AG04450 (cell line): ENCODE measurements around the gene TNIK. TPM values are rescaled to one million over a fixed set of nuclear protein-coding genes. Genes with fewer than 3 reads are reported as not detected.

Experiments used
- CTCF ChIA-PET: fragments of 300-600, 350-600 bp; formaldehyde crosslinking; extraction: SDS; loops from one replicate; lab custom pipeline; 2022; ENCODE audit warnings: antibody characterized with exemption, inconsistent platforms; lab: Charles Lee
- POLR2A ChIA-PET: fragments of 350-600 bp; formaldehyde crosslinking; extraction: SDS; loops from one replicate; lab custom pipeline; 2021; ENCODE audit warnings: antibody characterized with exemption, inconsistent platforms; lab: Yijun Ruan, JAX
- DNase-seq: peaks from one replicate; pipeline ENCODE4 v3.0.0-alpha.2; 2011; ENCODE audit warnings: low read depth, low spot score
- H3K27ac ChIP-seq: one replicate; pipeline ENCODE4 v1.5.1; 2012; ENCODE audit warnings: low read depth, low read length, control low read depth
- H3K27me3 ChIP-seq: one replicate; pipeline ENCODE4 v1.6.0; 2012; ENCODE audit warnings: low read length; ENCODE audit not compliant: control insufficient read depth, insufficient read depth
- H3K4me3 ChIP-seq: 2 replicates; pipeline ENCODE4 v1.5.1; 2011; ENCODE audit warnings: mild to moderate bottlenecking, low read depth, low read length, control low read depth
- H3K9me3 ChIP-seq: 2 replicates; pipeline ENCODE4 v1.5.1; 2012; ENCODE audit warnings: low read length; ENCODE audit not compliant: control insufficient read depth, insufficient read depth
- CTCF ChIP-seq: IDR thresholded peaks from 2 replicates; pipeline ENCODE4 v1.5.1; 2011; ENCODE audit warnings: low read depth, low read length, control low read depth, inconsistent platforms
- polyA plus RNA-seq: library from polyadenylated mRNA; depleted of rRNA; stranded (reverse); fragments of >200 nt; gene quantifications from 2 replicates; pipeline ENCODE4 v1.2.3, GENCODE V29; 2011

TNIK gene
- polyA plus RNA-seq, 1 experiment, result 9.0 TPM

- Histone ChIP-seq H3K27ac (no peak overlapping the region), H3K9me3 (no peaks in the 10 kb centered on the region), H3K27me3 (no peaks in the 10 kb centered on the region), H3K4me3 (no peak overlapping the region)
- DNase-seq, result no peak
- ChIA-PET POLR2A (no interaction called here), CTCF (interaction anchor here (0.7 to 1.1 kb wide), 2 partner anchors 12 to 238 kb away, joined by 3 to 7 read pairs; no protein-coding TSS in a partner anchor)
- no peak for TF ChIP-seq CTCF
These were observed 85.4 kb downstream of the TNIK start for GRCh38 chr3:171374661-171375285.

- no peaks in the 10 kb centered on the region for H3K9me3 ChIP-seq
- no peak overlapping the region for H3K4me3 ChIP-seq
- no peak overlapping the region for H3K27ac ChIP-seq
- H3K27me3 ChIP-seq, result no peaks in the 10 kb centered on the region
- ChIA-PET POLR2A (no interaction called here), CTCF (interaction anchor here (0.7 to 1.1 kb wide), 2 partner anchors 12 to 237 kb away, joined by 3 to 7 read pairs; no protein-coding TSS in a partner anchor)
- TF ChIP-seq CTCF, result no peak
- no peak for DNase-seq
These were observed 85.9 kb downstream of the TNIK start for GRCh38 chr3:171374260-171374659.

- Histone ChIP-seq H3K27ac (no peak overlapping the region), H3K27me3 (no peaks in the 10 kb centered on the region), H3K9me3 (no peaks in the 10 kb centered on the region), H3K4me3 (no peak overlapping the region)
- no peak for TF ChIP-seq CTCF
- no peak for DNase-seq
- POLR2A ChIA-PET, result no interaction called here
- CTCF ChIA-PET, result interaction anchor here (1.1 kb wide), 1 partner anchor 13 kb away, joined by 3 read pairs; no protein-coding TSS in a partner anchor
These were observed 86.5 kb downstream of the TNIK start for GRCh38 chr3:171373711-171374110.

GRCh38 chr3:171372694-171373093 lies 87.5 kb downstream of the TNIK start:
- TF ChIP-seq CTCF, result no peak
- CTCF ChIA-PET, result interaction anchor here (1.4 kb wide), 1 partner anchor 23 kb away, joined by 3 read pairs; no protein-coding TSS in a partner anchor
- Histone ChIP-seq H3K27ac (no peak overlapping the region), H3K4me3 (no peak overlapping the region), H3K27me3 (no peaks in the 10 kb centered on the region), H3K9me3 (no peaks in the 10 kb centered on the region)
- POLR2A ChIA-PET, result no interaction called here
- no peak for DNase-seq

GRCh38 chr3:171371354-171371753 lies 88.9 kb downstream of the TNIK start:
- ChIA-PET POLR2A (no interaction called here), CTCF (interaction anchor here (0.7 to 1.4 kb wide), 2 partner anchors 10 to 21 kb away, joined by 3 read pairs; no protein-coding TSS in a partner anchor)
- Histone ChIP-seq H3K9me3 (no peaks in the 10 kb centered on the region), H3K27ac (no peak overlapping the region), H3K27me3 (no peaks in the 10 kb centered on the region), H3K4me3 (no peak overlapping the region)
- DNase-seq, result no peak
- no peak for TF ChIP-seq CTCF
